Muscle of leg (tissue), 11 donors: ENCODE results near the gene ABHD5. TPM values are rescaled to one million over a fixed set of nuclear protein-coding genes. Genes with fewer than 3 reads are reported as not detected.
"Not testable (repeated sequence)": the region's sequence is repeated elsewhere in the genome, so short reads cannot be mapped to it uniquely, and the experiment has no call there.

Experiments used
- DNase-seq: peaks from one replicate; pipeline ENCODE4 v3.0.0; 2013
- H3K27ac ChIP-seq: one replicate; pipeline ENCODE4 v1.5.1; 2013; ENCODE audit warnings: mild to moderate bottlenecking, low read length, control low read depth
- H3K27me3 ChIP-seq: one replicate; pipeline ENCODE4 v1.6.1; 2013; ENCODE audit warnings: low read length; ENCODE audit not compliant: control insufficient read depth, insufficient read depth
- H3K36me3 ChIP-seq: one replicate; pipeline ENCODE4 v1.6.1; 2013; ENCODE audit warnings: low read length; ENCODE audit not compliant: control insufficient read depth, insufficient read depth
- H3K4me1 ChIP-seq: one replicate; pipeline ENCODE4 v1.6.1; 2013; ENCODE audit warnings: low read length; ENCODE audit not compliant: control insufficient read depth, insufficient read depth
- H3K4me3 ChIP-seq: one replicate; pipeline ENCODE4 v1.5.1; 2013; ENCODE audit warnings: low read length, control low read depth
- H3K9me3 ChIP-seq: replicated peaks from 2 replicates; pipeline ENCODE4 v1.6.1; 2013; ENCODE audit warnings: low read depth, low read length; ENCODE audit not compliant: control insufficient read depth
- WGBS: methylation state at CpG from one replicate; pipeline ENCODE4 v1.1.5; 2013; ENCODE audit warnings: missing lambda C conversion rate; ENCODE audit not compliant: insufficient coverage; 5-methylcytosine and 5-hydroxymethylcytosine counted together
- polyA plus RNA-seq, 8 donors: library from polyadenylated mRNA; unstranded; fragments of 120-200 nt; gene quantifications; one replicate each; pipeline versions ENCODE4 v1.2.1 to v1.2.3, GENCODE V29; 2013; ENCODE audit warnings: inconsistent platforms in 1 of 8, low replicate concordance in 1 of 8; ENCODE audit not compliant: insufficient read length in 8 of 8, insufficient read depth in 1 of 8
- total RNA-seq: library from RNA; stranded (reverse); fragments of 120-200 nt; gene quantifications from one replicate; pipeline ENCODE4 v1.2.4, GENCODE V29; 2013

The ABHD5 gene
- total and polyA plus RNA-seq, 9 donors: 8.8 to 11.6 (median 10.8) TPM

DNA sequence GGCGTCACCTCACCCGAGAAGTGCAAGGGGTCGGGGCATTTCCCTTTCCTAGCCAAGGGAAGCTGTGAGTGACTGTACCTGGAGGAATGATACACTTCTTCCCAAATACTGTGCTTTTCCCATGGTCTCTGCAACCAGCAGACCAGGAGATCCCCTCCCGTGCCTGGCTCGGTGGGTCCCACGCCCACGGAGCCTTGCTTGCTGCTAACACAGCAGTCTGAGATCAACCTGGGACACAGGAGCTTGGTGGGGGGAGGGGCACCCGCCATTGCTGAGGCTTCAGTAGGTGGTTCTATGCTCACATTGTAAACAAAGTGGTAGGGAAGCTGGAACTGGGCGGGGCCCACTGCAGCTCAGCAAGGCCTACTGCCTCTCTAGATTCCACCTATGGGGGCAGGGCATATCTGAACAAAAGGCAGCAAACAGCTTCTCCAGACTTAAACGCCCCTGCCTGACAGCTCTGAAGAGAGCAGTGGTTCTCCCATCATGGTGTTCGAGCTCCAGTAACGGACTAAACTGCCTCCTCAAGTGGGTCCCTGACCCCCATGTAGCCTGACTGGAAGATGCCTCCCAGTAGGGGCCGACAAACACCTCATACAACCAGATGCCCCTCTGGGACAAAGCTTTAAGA is 31.4 kb upstream of the ABHD5 start:
- 76% methylated on average over 7 of the region's 13 CpGs for WGBS
- Histone ChIP-seq H3K9me3 (no peaks in the 10 kb centered on the region), H3K4me3 (no peak overlapping the region), H3K27ac (no peak overlapping the region), H3K27me3 (no peaks in the 10 kb centered on the region), H3K4me1 (no peaks in the 10 kb centered on the region), H3K36me3 (no peaks in the 10 kb centered on the region)
- no peak for DNase-seq

DNA sequence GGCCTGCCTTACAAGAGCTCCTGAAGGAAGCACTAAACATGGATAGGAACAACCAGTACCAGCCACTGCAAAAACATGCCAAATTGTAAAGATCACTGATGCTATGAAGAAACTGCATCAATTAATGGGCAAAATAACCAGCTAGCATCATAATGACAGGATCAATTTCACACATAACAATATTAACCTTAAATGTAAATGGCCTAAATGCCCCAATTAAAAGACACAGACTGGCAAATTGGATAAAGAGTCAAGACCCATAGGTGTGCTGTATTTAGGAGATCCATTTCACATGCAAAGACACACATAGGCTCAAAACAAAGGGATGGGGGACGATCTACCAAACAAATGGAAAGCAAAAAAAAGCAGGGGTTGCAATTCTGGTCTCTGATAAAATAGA is 29.4 kb upstream of the ABHD5 start:
- WGBS: no CpG with 5 or more reads among the region's 1 CpG
- not testable (repeated sequence) for DNase-seq, H3K4me1 ChIP-seq, H3K36me3 ChIP-seq, H3K9me3 ChIP-seq, H3K27me3 ChIP-seq, H3K27ac ChIP-seq, H3K4me3 ChIP-seq

DNA sequence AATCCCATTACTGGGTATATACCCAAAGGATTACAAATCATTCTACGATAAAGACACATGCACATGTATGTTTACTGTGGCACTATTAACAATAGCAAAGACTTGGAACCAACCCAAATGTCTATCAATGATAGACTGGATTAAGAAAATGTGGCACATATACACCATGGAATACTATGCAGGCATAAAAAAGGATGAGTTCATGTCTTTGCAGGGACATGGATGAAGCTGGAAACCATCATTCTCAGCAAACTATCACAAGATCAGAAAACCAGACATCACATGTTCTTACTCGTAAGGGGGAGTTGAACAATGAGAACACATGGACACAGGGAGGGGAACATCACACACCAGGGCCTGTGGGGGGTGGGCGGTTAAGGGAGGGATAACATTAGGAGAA is 25.7 kb upstream of the ABHD5 start:
- H3K27me3 ChIP-seq, H3K27ac ChIP-seq, H3K36me3 ChIP-seq, DNase-seq, H3K9me3 ChIP-seq, H3K4me1 ChIP-seq, H3K4me3 ChIP-seq: not testable (repeated sequence)
- no CpG with 5 or more reads among the region's 3 CpGs for WGBS

DNA sequence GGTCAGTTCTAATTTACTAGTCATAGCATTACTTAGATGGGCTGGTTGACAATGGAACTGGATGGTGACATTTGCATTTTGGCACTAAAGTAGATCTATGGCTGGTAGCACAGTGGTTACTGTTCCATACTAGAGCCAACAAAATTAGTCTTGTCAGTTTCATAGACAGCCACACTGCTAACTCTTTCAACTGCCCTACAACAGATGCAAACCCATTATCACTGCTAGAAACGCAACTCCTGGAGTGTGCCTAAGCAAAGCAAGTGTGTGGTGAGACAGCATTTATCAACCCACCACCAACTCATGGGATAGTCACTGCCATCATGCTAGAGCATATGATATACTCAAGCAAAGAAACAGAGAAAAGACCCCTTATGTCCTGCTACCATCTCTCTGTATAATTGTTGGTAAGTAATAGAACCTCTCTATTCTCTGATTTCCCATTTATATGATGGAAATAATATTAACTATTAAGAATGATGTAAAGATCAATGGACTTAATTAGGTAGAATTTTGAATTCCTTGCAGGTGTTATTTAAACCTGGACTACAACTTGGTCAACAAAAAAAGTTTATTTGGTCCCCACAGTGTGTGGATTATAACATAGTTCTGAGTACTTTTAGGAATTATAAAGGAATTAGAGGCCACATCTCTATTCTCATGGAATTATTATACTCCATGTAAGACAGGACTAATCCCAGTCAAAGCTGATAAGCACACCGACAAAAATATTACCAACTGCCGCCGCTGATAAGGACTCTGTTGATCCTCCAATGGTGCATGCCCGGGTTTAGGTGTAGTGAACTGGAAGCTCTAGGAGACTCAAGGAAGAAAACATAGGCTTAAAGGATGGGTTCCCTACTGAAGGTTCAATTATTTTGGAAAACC is 19.9 kb upstream of the ABHD5 start:
- Histone ChIP-seq H3K4me3 (no peak overlapping the region), H3K36me3 (no peaks in the 10 kb centered on the region), H3K27ac (no peak overlapping the region), H3K4me1 (no peaks in the 10 kb centered on the region), H3K27me3 (no peaks in the 10 kb centered on the region), H3K9me3 (no peaks in the 10 kb centered on the region)
- no CpG with 5 or more reads among the region's 5 CpGs for WGBS
- DNase-seq: no peak

DNA sequence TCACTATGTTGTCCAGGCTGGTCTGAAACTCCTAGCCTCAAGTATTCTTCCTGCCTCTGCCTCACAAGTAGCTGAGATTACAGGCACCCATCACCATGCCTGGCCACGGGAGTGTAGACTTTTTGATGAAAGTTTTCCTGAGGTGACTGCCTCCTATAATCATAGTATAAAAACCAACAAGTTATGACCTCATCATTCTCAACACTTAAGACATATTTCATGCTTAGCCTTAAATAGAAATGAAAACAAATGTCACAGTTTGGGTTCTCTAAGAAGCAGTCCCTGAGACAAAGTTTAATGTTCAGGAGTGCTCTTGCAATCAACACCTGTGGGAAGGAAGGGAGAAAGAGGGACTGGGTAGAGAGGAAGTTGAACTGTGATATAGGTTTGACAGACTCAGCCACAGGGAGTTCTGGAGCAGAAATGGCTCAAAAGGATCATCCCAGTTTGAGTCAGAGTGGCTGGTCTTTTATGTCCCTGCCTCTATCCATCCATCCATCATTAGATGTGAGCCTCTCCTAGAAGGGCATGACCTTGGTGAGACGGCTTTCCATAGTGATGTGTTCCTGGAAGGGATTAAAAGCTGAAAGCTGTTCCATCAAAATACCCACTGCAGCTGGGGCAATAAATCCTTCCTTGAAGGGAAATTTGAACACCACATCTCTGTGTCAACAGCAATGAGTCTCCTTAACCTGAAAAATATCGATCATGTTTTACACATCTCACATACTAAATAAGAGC is 16.2 kb upstream of the ABHD5 start:
- no peak for DNase-seq
- H3K27ac ChIP-seq: no peak overlapping the region
- no CpG with 5 or more reads among the region's 3 CpGs for WGBS
- no peaks in the 10 kb centered on the region for H3K27me3 ChIP-seq
- no peak overlapping the region for H3K4me3 ChIP-seq
- no peaks in the 10 kb centered on the region for H3K36me3 ChIP-seq
- no peaks in the 10 kb centered on the region for H3K4me1 ChIP-seq
- H3K9me3 ChIP-seq: no peaks in the 10 kb centered on the region

DNA sequence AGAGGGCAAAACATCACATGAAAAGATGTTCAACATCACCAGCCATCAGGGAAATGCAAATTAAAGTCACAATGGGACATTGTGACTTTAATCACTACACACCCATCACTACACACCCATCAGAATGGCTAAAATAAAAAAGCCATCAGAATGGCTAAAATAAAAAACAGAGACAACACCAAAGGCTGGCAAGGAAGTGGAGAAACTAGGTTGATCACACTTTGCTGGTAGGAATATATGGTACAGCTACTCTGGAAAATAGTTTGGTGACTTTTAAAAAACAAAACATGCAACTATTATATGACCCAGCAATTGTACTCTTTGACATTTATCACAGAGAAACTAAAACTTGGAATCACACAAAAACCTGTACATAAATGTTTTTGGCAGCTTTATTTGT is 15.1 kb upstream of the ABHD5 start:
- no peak for DNase-seq
- Histone ChIP-seq H3K27ac (no peak overlapping the region), H3K9me3 (no peaks in the 10 kb centered on the region), H3K4me3 (no peak overlapping the region), H3K36me3 (no peaks in the 10 kb centered on the region), H3K27me3 (no peaks in the 10 kb centered on the region), H3K4me1 (no peaks in the 10 kb centered on the region)

DNA sequence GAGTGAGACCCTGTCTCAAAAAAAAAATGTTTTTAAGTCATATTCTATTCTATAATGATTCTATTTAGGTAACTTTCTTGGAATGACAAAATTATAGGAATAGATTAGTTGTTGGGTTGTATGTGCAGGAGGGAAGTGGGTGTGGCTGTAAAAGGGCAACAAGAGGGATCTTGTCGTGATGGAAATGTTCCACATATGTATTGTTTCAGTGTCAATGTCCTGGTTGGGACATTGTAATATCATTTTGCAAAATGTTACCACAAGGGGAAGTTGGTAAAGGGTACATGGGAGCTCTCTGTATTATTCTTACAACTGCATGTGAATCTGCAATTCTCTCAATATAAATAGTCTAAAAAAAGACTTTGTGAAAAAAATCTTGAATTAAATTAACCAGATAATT is 14.3 kb upstream of the ABHD5 start:
- 60% methylated on average over 1 of the region's 1 CpG for WGBS
- Histone ChIP-seq H3K36me3 (no peaks in the 10 kb centered on the region), H3K27me3 (no peaks in the 10 kb centered on the region), H3K9me3 (no peaks in the 10 kb centered on the region), H3K4me3 (no peak overlapping the region), H3K27ac (no peak overlapping the region), H3K4me1 (no peaks in the 10 kb centered on the region)
- no peak for DNase-seq

DNA sequence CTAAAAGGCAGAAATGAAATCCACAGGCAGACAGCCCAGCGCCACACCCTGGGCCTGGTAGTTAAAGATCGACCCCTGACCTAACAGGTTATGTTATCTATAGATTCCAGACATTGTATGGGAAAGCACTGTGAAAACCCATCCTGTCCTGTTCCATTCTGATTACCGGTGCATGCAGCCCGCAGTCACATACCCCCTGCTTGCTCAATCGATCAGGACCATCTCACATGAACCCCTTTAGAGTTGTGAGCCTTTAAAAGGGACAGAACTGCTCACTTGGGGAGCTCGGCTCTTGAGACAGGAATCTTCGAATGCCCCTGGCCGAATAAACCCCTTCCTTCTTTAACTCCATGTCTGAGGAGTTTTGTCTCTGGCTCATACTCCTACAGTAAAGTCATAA is 12.4 kb upstream of the ABHD5 start:
- H3K27me3 ChIP-seq, DNase-seq, H3K4me3 ChIP-seq, H3K9me3 ChIP-seq, H3K36me3 ChIP-seq, H3K4me1 ChIP-seq, H3K27ac ChIP-seq: not testable (repeated sequence)
- WGBS: 74% methylated on average over 3 of the region's 8 CpGs

DNA sequence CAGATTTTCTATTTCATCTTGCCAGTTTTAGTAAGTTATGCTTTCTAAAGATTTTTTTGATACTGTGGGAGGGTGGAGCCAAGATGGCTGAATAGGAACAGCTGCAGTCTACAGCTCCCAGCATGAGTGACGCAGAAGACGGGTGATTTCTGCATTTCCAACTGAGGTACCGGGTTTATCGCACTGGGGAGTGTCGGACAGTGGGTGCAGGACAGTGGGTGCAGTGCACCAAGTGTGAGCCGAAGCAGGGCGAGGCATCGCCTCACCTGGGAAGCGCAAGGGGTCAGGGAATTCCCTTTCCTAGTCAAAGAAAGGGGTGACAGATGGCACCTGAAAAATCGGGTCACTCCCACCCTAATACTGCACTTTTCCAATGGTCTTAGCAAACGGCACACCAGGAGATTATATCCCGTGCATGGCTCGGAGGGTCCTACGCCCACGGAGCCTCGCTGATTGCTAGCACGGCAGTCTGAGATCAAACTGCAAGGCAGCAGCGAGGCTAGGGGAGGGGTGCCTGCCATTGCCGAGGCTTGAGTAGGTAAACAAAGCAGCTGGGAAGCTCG is 11.8 kb upstream of the ABHD5 start:
- DNase-seq: not testable (repeated sequence)
- 97% methylated on average over 11 of the region's 20 CpGs for WGBS

DNA sequence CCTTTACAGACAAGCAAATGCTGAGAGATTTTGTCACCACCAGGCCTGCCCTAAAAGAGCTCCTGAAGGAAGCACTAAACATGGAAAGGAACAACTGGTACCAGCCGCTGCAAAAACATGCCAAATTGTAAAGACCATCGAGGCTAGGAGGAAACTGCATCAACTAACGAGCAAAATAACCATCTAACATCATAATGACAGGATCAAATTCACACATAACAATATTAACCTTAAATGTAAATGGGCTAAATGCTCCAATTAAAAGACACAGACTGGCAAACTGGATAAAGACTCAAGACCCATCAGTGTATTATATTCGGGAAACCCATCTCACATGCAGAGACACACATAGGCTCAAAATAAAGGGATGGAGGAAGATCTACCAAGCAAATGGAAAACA is 9.9 kb upstream of the ABHD5 start:
- not testable (repeated sequence) for H3K27me3 ChIP-seq, H3K36me3 ChIP-seq, H3K27ac ChIP-seq, H3K9me3 ChIP-seq, H3K4me1 ChIP-seq, H3K4me3 ChIP-seq, DNase-seq
- no CpG with 5 or more reads among the region's 4 CpGs for WGBS

More for the DNA sequence above, 11.8 kb upstream of the ABHD5 start:
- not testable (repeated sequence) for H3K27ac ChIP-seq, H3K4me3 ChIP-seq, H3K9me3 ChIP-seq, H3K4me1 ChIP-seq, H3K27me3 ChIP-seq, H3K36me3 ChIP-seq
